Activated CD8-positive, alpha-beta memory T cell treated with anti-CD3 and anti-CD28 coated beads, Interleukin-2, amount 50 U/mL, for 48 hours (primary cell): ENCODE results near the gene DUSP14.
A peak's percentile ranks its signal among the peaks of the same experiment; 100 is the strongest.
"Not testable (repeated sequence)": the region's sequence is repeated elsewhere in the genome, so short reads cannot be mapped to it uniquely, and the experiment has no call there.

Source experiments
- DNase-seq: peaks from one replicate; pipeline ENCODE4 v3.0.0-alpha.2; 2020

DUSP14 gene, protein sequence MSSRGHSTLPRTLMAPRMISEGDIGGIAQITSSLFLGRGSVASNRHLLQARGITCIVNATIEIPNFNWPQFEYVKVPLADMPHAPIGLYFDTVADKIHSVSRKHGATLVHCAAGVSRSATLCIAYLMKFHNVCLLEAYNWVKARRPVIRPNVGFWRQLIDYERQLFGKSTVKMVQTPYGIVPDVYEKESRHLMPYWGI

DNA sequence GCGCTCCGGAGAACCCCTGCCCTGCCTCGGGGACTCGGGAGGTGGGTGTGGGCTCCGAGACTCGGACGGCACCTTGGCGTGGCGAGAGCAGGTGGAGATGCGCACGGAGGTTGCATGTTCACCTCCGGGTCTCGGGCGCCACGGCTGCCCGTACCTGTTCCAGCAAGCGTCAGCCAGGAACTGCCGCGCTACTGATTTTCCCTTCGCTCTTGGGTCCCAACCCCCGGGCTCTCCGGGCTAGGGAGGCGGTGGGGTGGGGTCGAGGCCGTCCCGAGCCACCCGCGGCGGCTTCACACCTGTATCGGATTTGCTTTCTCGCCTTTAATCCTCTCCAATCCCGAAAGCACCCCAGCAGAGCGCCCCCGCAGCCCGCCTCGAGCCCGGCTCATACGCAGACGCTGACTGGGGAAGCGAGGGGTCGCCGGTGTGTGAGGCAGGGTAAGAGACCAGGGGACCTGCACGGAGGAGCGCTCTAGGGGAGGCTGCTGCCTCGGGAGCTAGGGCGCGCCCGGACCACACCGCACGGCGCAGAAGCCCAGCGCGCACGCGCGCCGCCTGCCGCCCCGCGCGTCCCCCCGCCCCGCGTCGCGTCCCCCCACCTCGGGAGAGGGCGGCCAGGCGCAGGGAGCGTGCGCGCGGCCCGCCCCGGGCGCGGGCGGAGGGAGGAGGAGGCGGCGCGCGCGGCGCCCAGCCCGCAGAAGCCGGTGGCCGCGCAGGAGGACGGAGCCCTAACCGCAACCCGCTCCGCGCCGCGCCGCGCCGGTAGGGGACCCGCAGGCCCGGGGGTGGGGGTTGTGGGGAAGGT lies at the start of gene DUSP14:
Gene DUSP14 (plus strand): TSS at position 695 of the 805 bp plus-strand sequence. CDS start 22,382 bp downstream, outside the sequence.
- peak; percentile 88 for DNase-seq

DNA sequence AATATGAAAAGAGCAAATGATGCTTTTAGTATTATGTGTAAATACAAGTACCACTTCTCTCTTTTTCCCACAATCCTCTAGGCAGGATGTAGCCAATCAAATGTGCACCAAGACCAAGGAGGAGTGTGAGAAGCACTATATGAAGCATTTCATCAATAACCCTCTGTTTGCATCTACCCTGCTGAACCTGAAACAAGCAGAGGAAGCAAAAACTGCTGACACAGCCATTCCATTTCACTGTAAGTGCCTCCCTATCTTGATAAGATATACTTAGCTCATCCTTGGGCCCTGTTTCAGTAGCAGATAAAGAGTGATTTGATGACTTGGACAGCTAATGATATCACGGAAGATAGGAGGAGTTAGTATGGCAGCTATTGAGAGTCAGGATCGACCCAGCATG lies 49.3 kb upstream of the DUSP14 start:
- no peak for DNase-seq

DNA sequence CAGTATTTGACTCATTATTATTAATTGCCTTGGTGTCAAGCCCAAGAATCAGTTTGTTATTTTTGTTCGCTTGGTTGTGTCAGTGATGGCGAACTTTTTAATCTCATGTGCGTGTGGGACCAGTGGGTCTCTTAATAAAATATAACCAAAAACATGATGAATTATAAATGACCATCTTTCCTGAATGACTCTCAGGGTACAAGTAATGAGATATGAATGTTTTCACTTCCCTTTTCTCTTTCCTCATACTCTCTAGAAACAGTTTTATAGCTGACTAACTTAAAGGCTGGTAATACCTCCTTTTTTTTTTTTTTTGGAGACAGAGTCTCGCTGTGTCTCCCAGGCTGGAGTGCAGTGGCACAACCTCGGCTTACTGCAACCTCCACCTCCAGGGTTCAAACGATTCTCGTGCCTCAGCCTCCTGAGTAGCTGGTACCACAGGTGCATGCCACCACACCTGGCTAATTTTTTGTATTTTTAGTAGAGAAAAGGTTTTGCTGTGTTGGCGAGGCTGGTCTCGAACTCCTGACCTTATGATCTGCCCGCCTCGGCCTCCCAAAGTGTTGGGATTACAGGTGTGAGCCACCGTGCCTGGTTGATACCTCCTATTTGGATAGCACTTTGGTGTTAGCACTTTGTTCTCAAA lies 48.2 kb upstream of the DUSP14 start:
- DNase-seq, result not testable (repeated sequence)

DNA sequence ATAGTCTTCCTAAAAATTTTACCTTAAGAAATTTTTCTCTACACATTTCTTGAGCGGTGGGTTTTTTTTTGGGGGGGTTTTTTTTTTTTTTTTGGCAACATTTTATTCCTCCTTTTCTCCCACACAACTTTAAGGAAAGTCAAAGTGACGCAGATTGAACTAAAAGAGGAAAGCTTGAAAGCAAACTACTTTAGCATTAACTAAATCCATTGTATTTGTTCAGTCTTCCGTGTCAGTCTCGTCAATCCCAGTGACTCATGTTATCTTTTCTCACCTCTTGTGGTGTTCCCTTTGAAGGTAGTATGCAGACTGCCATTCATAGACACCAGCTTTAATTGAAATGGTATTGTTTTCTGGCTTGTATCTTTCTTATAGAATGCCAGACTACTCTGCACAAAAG lies 43.7 kb upstream of the DUSP14 start:
- DNase-seq, result no peak

DNA sequence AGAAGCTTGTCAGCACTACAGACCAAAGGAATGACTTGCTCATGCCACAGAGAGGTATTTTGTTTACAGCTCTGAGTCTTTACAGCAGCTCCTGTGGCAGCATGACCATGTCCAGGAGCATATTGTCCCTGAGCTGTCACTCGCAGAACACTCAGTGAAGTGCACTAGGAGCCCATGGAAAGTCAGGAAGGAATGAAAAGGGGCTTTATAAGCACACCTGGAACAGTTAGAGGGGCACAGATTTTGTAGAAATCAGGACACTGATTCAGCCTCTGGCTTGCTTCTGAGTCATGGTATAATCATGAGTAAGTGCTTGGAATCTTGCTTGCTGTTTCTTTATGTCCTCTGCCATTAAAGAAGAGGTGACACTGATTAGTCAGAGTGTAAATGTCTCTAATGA lies 42.0 kb upstream of the DUSP14 start:
- DNase-seq, result no peak

DNA sequence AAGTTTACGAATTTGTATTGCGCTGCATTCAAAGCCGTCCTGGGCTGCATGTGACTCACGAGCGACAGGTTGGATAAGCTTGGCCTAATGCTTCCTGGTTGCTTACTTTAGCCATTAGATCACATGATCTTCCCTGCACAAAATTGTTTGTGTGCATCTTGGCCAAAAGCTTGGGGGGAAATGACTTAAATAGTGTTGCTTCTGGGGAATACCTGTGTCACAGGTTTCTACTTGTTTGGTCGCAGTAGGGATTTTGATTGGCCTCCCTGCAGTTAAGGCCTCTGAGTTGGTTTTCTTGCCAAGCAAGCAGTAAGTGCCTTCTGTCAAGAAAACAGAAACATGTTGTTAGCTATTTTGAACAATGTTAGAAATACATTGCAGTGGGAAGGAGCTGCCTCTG lies 39.6 kb upstream of the DUSP14 start:
- DNase-seq, result no peak

DNA sequence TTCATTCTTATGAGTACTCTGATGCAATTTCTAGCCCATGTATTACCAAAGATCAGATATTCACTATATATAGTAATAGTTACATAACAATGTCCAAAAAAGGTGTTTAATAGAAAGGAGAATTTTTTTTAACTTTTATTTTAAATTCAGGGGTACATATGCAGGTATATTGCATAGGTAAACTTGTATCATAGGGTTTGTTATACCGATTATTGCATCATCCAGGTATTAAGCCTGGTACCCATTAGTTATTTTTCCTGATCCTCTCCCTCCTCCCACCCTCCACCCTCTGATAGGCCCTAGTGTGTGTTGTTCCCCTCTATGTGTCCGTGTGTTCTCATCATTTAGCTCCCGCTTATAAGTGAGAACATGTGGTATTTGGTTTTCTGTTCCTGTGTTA lies 31.9 kb upstream of the DUSP14 start:
- not testable (repeated sequence) for DNase-seq

DNA sequence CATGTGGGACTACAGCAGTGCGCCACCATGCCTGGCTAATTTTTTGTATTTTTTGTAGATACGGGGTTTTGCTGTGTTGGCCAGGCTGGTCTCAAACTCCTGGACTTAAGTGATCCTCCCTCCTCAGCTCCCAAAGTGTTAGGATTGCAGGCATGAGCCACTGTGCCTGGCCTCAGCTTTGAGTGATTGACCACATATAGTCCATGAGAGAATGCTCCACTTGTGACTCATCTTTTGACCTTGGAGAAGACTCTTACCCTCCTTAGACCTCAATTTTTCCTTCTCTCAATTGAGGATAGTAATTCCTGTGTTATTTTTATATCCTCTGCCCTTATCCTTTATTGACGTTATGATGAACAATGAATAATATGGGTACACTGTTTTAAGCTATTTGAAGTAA lies 30.9 kb upstream of the DUSP14 start:
- DNase-seq, result no peak

DNA sequence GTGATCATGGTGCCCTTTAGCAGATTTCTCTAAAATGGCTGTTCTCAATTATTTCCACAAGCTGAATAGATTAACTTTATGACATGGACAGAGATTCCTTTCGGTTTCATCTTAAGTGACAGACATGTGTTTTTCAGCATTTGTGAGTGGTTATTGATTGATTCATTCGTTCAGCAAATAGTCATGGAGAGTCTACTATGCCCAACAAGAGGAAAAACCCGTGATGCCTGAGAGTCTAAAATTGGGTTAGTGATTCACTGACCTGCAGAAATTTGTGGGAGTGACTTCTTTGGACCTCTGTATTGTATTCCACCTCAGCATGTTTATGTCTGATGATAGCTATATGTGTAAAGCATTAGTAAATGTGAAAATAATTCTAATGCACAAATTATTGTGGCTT lies 28.0 kb upstream of the DUSP14 start:
- no peak for DNase-seq

DNA sequence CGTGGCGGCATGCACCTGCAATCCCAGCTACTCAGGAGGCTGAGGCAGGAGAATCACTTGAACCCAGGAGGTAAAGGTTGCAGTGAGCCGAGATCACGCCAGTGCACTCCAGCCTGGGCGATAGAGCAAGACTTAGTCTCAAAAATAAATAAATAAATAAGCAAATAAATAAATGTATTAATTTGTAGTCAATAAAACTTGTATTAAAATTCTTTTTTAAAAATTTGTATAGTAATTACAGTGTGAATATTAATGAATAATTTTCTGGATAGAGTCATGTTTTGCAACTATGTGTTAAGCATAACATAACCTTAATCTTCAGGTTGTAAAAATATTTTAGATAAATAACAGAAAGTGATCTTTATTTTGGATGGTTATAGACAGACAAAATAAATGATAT lies 27.2 kb upstream of the DUSP14 start:
- DNase-seq, result no peak

DNA sequence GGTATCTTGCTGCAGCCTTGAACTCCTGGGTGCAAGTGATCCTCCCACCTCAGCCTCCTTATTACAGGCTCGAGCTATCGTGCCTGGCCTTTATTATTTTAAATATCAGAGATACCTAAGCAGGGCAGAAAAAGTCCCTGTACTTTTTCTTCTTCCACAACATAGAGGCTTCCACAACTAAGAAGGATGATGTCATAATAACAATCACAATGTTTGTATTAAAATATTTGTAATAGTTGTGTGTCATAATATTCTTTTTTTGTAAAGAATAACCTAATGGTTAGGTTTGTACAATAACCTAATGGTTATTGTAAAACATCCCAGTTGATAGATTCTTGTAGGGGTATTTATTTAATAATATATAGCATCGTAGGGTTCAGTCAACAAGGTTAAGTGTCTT lies 26.7 kb upstream of the DUSP14 start:
- no peak for DNase-seq

DNA sequence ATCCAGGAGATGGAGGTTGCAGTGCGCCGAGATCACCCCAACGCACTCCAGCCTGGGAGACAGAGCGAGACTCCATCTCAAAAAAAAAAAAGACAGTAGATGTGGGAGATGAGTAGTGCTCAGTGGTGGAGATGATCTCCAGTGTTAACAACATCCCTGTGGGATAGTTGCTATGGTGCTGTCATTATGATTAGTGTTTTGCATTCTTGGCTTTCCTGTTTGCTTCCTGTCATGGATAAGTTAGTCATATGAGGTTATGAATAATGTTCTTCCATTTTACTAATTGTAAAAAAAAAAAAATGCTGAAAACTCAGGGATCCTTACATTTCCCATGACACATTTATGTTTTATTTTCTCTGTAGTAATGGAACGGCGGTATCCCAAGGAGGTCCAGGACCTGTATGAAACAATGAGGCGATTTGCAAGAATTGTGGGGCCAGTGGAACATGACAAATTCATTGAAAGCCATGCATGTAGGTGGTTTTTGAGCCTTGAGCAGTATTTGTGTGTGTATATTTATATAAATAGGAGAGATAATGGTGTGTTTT lies 24.5 kb upstream of the DUSP14 start:
- no peak for DNase-seq

DNA sequence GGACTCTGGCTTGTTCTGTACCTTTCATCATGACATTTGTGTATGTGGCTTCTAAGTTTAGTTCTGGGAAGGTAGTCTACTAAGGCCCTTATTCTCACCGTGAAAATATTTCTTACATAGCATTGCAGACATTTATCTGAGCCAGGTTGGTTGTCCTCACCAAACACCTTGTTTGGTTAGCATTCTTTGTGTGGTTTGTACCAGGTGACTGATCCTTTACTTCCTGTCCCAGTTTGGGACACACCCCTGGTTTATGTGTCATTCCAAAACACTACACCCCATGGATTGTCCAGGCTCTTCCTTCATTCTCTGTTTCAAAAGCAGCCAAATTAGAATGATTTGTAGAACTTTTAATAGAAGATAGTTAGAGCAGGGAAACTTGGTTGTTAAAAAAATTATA lies 23.2 kb upstream of the DUSP14 start:
- no peak for DNase-seq

DNA sequence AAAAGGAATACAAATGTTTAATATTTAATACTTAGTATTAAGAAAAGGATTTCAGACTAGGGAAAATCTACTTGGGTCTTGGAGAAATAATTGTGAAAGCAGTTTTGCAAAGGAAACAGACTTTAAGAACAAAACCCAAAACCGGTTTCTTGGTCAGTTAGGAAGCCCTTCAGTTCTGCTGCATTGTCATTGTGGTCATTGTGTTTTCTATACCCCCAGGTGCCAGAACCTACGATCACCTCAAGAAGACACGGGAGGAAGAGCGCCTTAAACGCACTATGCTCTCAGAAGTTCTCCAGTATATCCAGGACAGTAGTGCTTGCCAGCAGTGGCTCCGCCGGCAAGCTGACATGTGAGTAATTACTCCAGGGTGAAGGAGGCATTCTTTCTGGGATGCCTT lies 19.5 kb upstream of the DUSP14 start:
- DNase-seq, result no peak

DNA sequence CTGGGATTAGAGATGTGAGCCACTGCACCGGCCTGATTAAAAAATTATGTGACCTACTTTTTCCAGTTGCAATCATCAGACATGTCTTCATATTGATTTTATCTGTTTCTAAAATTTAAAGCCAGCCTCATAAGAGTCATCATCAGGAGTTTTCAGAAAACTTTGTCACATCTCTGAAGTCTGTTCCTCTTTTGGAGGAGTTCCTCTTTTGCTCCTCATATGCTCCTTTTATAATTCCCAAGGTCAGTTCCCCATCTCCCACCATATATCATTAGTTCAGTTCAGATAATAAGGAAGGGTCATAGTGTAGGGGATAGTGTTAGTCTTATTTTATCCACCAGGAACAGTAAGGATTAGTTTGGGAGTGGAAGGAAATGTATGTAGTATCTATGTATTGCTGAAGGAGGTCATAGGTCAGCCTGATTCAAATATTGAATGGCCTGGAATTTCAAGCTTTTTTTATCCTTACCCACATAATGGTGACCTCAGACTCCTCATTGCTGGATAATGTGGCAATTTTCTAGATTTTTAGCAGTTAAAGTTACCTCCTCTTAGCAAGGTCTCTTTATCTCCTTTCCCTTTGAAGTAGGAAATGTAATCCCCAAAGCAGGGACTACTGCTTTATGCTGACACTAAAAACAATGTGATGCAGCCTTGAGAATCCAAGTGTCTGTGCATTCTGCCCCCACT lies 13.8 kb upstream of the DUSP14 start:
- no peak for DNase-seq

DNA sequence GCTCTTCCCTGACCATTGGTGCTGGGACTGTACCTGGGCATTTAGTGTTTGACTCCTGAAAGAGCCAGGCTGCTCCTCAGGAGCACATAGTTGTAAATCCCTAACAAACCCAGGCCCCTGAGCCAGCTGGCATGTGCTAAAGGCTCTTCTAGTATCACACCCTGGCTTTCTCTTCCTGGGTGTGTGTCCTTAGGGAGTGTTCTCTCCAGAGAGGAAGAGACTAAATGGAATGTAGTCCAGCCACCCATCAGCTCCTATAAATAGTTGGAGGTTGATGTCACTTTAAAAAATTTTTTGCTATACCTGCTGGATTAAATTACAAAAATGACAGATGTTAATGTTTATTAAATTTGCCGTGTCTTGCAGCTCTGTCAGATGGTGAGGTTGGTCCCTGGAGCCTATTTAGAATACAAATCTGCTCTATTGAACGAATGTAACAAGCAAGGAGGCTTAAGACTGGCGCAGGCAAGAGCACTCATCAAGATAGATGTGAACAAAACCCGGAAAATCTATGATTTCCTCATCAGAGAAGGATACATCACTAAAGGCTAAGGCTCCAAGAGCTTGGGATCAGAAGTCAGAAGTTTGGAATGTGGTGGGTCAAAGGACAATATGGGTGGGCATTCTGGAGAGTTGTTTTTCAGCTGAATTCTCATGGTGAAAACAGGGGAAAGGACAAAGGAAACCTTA lies 13.1 kb upstream of the DUSP14 start:
- DNase-seq, result no peak

DNA sequence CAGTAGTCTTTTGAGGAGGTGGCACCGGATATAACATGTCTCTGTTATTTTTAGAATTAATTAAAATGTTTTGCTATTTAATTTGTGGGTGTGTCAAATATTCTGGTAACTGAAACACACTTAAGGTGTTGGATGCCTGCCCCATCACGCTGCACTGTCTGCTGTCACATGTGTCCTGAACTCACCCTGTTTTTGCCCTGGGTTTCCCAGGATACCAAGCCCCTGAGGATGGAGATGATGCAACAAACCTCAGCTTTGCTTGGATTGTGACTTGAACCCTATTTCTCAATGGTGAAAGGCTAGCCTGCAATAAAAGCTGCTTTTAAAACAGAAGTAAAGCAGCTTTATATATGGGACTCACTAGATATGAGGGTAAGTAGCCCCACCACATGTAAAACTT lies 11.5 kb upstream of the DUSP14 start:
- no peak for DNase-seq

DNA sequence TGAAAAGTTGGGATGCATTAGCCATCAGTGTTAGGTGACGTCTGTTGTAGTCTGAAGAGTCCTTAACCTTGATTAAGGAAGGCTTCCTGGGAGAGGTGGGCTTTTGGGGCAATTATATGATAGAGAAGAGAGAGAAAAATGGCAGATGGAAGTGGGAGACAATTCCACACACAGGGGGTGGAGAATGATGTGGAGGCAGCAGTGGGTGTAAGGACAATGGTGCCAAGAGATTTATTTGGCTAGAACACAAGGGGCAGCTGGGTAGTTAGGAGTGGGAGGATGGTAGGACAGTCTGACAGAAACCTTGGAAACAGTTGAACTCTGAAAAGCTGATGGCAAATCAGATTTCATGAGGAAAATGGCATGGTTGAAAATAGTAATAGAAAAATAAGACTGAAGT lies 10.7 kb upstream of the DUSP14 start:
- DNase-seq, result no peak

DNA sequence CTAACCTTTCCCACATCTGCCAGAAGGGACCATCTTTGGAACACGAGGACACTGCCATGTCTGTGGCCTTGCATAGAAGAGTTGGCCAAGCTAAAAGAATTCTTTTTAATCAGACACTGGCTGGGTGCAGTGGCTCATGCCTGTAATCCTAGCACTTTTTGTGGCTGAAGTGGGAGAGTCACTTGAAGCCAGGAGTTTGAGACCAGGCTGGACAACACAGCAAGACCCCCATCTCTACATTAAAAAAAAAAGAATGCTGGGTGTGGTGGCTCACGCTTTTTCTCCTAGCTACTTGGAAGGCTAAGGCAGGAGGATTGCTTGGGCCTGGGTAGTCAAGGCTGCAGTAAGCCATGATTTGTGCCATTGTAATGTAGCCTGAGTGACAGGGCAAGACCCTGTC lies 9.3 kb upstream of the DUSP14 start:
- no peak for DNase-seq

DNA sequence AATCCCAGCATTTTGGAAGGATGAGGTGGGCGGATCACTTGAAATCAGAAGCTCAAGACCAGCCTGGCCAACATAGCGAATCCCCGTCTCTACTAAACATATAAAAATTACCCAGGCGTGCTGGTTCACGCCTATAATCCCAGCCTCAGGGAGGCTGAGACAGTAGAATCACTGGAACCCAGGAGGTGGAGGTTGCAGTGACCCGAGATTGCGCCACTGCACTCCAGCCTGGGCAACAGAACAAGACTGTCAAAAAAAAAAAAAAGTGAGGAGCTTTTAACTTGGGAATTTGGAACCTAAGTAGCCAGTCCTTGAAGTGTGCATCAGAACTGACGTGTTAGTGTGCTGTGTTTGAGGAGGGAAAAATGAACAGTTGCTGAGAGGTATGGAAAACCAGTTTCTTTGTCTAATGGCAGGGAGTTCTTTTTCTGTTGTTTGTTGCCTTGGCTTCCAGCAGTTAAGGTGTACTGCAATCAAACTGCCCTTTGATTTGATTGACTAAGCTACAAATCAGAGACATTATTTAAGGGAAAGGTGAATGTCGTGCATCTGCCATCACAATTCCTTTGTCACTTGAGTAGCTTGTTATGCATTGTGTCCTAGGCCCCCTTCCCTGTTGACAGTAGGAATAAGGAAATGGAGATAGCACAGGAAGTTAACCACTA lies 8.6 kb upstream of the DUSP14 start:
- DNase-seq, result no peak

DNA sequence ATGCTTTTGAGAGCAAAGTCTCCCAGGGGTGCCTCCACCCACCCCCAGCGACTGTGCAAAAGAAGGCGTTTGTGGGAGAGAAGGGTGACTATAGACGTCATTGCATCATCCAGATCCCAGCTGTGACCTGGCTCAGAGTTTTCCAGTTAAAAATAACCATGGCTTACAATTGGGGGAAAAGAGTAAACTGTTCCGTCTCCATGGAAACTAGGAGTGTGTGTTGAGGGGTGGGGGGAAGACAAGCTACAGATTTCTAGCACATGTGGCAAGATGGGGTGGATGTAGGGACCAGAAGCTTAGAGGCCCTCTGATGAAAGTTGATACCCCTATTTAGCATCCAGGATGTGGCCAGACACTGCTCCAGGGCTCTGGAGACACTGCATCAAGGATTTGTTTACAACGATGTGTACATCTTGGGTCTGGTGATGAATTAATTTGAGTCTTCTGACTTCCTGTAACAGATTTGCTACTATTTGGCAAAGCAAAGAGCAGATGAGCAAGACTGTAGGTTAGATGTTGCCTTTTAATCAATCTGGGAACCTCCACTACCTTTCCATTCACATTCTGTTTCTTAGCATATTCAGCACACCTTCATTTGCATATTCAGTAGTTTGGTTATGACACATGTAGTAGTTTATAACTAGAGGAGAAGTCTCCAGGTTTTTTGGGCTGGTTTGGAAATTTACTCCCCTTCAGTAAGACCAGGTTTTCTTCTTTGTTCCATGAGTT lies 6.2 kb upstream of the DUSP14 start:
- DNase-seq, result no peak
